GM12874 (cell line): ENCODE measurements around the gene MAB21L3.

Source experiments
- TF ChIP-seq, protein P1 (sequence below): IDR thresholded peaks from 2 replicates; pipeline ENCODE4 v1.5.1; 2011; ENCODE audit warnings: low read depth, mild to moderate bottlenecking, control low read depth, low read length, moderate library complexity; ENCODE audit not compliant: insufficient read depth

Gene MAB21L3

DNA sequence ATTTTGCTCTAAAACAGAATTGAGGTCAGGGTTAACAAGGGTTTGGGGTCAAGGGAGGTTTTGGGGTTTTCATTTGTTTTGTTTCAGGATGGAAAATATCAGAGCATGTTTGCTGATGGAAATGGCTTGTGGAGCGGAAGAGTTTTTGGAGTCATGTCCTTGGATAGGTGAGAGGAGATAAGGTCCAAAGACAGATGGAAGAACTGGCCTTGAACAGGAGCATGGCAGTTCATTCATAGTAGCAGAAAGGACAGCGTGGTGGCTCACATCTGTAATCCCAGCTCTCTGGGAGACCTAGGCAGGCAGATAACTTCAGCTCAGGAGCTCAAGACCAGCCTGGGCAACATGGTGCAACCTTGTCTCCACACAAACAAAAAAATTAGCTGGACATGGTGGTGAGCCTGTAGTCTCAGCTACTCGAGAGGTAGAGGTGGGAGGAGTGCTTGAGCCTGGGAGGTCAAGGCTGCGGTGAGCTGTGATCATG, 65.1 kb downstream of the MAB21L3 start:
- TF ChIP-seq, protein P1, sequence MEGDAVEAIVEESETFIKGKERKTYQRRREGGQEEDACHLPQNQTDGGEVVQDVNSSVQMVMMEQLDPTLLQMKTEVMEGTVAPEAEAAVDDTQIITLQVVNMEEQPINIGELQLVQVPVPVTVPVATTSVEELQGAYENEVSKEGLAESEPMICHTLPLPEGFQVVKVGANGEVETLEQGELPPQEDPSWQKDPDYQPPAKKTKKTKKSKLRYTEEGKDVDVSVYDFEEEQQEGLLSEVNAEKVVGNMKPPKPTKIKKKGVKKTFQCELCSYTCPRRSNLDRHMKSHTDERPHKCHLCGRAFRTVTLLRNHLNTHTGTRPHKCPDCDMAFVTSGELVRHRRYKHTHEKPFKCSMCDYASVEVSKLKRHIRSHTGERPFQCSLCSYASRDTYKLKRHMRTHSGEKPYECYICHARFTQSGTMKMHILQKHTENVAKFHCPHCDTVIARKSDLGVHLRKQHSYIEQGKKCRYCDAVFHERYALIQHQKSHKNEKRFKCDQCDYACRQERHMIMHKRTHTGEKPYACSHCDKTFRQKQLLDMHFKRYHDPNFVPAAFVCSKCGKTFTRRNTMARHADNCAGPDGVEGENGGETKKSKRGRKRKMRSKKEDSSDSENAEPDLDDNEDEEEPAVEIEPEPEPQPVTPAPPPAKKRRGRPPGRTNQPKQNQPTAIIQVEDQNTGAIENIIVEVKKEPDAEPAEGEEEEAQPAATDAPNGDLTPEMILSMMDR, result no peak

DNA sequence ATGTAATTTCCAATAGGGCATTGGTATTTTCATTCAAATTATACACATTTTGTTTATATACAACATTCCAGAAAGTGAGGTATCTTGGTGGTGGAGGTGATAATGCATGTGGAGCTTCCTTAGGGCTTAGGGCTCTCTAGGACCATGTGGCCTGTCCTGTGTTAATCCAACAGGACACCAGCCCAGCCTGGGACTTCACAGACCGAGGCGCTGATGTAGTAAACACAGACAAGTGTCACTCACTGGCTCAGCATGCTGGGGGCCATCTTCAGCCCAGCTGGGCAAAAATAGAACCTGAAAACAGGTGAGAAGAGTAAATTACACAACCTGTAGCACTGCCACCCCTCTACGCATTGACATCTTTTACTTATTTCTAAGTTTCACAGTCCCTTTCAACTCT, 66.7 kb downstream of the MAB21L3 start:
- TF ChIP-seq, protein P1, result no peak

DNA sequence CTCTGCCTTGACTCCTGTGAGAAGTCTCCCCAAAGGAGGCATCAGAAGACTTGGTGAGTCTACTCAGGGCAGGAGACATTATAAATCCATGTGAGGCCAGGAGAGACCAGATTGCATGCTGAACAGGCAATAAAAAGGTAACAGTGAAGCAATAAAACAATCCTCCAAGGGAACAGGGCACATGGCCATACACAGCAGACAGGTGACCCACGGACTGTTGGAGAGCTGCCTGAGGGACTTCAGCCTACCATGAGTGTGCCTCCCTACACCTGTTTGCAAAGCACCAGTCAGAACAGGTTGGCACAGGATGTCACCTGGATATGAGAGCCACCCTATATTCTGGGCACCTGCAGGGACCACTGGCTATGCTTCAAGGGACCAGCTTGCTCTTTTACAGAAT, 67.6 kb downstream of the MAB21L3 start:
- TF ChIP-seq, protein P1, result no peak

DNA sequence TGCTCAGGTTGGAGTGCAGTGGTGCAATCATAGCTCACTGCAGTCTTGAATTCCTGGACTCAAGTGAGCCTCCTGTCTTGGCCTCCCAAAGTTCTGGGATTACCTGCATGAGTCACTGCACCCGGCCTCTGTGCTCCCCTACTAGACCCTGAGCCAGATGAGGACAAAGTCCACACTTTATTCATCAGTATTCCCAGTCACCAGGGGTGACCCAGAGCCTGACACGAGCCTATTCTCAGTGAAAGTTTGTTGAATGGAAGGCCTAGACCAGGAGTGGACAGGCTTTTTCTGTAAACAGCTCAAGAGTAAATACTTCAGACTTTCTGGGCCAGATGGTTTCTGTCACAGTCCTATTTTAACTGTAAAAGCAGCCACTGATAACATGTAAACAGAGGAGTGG, 68.2 kb downstream of the MAB21L3 start:
- TF ChIP-seq, protein P1, result no peak

DNA sequence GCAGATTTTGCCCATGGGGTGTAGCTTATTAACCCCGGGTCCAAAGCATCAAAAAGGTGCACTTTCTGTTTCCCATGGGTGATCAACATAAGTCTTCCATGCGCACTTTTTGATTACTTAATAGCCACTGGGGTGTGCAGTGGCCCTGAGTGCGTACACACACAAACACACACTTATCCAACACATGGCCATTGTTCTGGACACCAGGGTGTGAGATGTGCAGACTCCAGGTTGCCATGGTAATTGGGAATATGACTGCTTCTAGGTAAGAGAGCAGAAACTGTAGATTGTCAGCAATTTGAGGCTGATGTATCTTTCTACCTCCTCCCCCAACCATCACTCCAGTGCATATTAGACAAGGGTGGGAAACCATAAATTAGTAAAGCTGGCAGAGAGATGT, 68.8 kb downstream of the MAB21L3 start:
- TF ChIP-seq, protein P1, result no peak

DNA sequence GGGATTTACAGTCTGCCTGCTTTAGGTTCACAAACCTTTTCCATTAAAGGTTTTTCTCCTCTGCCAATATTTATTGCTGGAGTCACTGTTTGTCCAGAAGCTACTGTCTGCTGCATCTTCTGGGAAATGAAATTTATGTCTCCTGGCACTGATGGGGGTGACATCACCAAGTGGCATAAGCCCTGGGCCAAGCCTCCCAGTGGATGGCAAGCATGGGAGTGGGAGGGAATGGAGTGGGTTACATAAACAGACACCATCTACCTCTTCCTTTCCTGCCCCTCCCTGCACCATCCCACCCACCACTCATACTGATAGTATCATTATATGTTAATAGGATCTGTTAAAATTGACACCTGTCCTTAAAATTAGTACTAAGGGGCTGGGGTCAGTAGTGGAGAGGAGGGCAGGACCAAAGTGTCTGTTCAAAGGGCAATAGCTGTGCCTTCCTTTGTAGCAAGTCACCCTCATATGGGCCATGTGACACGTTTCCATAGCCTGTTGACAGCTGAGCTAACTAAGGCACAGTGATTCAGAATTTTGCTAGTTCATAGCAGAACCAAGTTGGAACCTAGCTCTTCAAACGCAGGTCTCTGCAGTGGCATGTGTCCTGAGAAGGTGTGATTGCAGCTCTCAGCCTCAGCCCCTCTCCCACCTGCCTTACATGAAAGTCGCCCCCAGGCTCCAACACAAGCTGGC, 71.0 kb downstream of the MAB21L3 start:
- TF ChIP-seq, protein P1, result no peak
